Neural progenitor cell (in vitro differentiated cells): Measurements from ENCODE around the gene RBM19. TPM values are rescaled to one million over a fixed set of nuclear protein-coding genes. Genes with fewer than 3 reads are reported as not detected.

ENCODE experiments used
- DNase-seq: peaks from one replicate; pipeline ENCODE4 v3.0.0-alpha.2; 2016; ENCODE audit warnings: low spot score
- H2AFZ ChIP-seq: fragments of 200-600 bp; sonication (generic); replicated peaks from 2 replicates; pipeline ENCODE4 v1.6.1; 2016; ENCODE audit warnings: antibody characterized with exemption
- H3F3A ChIP-seq: fragments of 200-600 bp; sonication (generic); 2 replicates; pipeline ENCODE4 v1.6.1; 2016; ENCODE audit warnings: antibody characterized with exemption, low read depth
- H3K27ac ChIP-seq: fragments of 200-600 bp; sonication (generic); 2 replicates; pipeline ENCODE4 v1.5.1; 2016; ENCODE audit warnings: mild to moderate bottlenecking
- H3K27me3 ChIP-seq: fragments of 200-600 bp; sonication (generic); 2 replicates; pipeline ENCODE4 v1.6.1; 2016; ENCODE audit warnings: mild to moderate bottlenecking, moderate library complexity
- H3K36me3 ChIP-seq: fragments of 200-600 bp; sonication (generic); 2 replicates; pipeline ENCODE4 v1.5.1; 2016
- H3K4me1 ChIP-seq: fragments of 200-600 bp; sonication (generic); 2 replicates; pipeline ENCODE4 v1.6.1; 2016; ENCODE audit warnings: mixed run types
- H3K4me2 ChIP-seq: fragments of 200-600 bp; sonication (generic); 2 replicates; pipeline ENCODE4 v1.6.1; 2016
- H3K4me3 ChIP-seq: fragments of 200-600 bp; sonication (generic); 2 replicates; pipeline ENCODE4 v1.5.1; 2016
- H3K79me2 ChIP-seq: fragments of 200-600 bp; sonication (generic); 2 replicates; pipeline ENCODE4 v1.6.1; 2016; ENCODE audit warnings: low read depth
- H3K9ac ChIP-seq: fragments of 200-600 bp; sonication (generic); 2 replicates; pipeline ENCODE4 v1.6.1; 2016
- H3K9me3 ChIP-seq: fragments of 200-600 bp; sonication (generic); 2 replicates; pipeline ENCODE4 v1.5.1; 2016; ENCODE audit warnings: low read depth
- H4K20me1 ChIP-seq: fragments of 200-600 bp; sonication (generic); 2 replicates; pipeline ENCODE4 v1.6.1; 2016; ENCODE audit warnings: low read depth
- H3K27ac Mint-ChIP-seq: 3 replicates; pipeline ENCODE4 v1.8.0; 2021; ENCODE audit warnings: mixed read lengths
- H3K27me3 Mint-ChIP-seq: 2 replicates; pipeline ENCODE4 v1.8.0; 2022; ENCODE audit warnings: low read depth, mild to moderate bottlenecking, inconsistent platforms, moderate library complexity, mixed read lengths; ENCODE audit not compliant: insufficient read depth
- H3K36me3 Mint-ChIP-seq: 3 replicates; pipeline ENCODE4 v1.8.0; 2021; ENCODE audit warnings: mixed read lengths
- H3K4me1 Mint-ChIP-seq: 3 replicates; pipeline ENCODE4 v1.8.0; 2021; ENCODE audit warnings: mixed read lengths
- H3K4me3 Mint-ChIP-seq: 3 replicates; pipeline ENCODE4 v1.8.0; 2021; ENCODE audit warnings: mild to moderate bottlenecking, moderate library complexity, mixed read lengths
- H3K9me3 Mint-ChIP-seq: 3 replicates; pipeline ENCODE4 v1.8.0; 2020; ENCODE audit warnings: mixed read lengths
- CTCF ChIP-seq: fragments of 200-600 bp; sonication (generic); IDR thresholded peaks from 2 replicates; pipeline ENCODE4 v1.5.1; 2017; ENCODE audit warnings: antibody characterized with exemption, mild to moderate bottlenecking
- EZH2 ChIP-seq: fragments of 200-600 bp; sonication (generic); IDR thresholded peaks from 2 replicates; pipeline ENCODE4 v1.6.1; 2017; ENCODE audit warnings: antibody characterized with exemption, mild to moderate bottlenecking, moderate library complexity
- EZH2phosphoT487 ChIP-seq: fragments of 200-600 bp; sonication (generic); IDR thresholded peaks from 2 replicates; pipeline ENCODE4 v1.6.1; 2017; ENCODE audit warnings: antibody characterized with exemption
- total RNA-seq: library from RNA; depleted of rRNA; stranded (reverse); fragments of >200 nt; gene quantifications from 2 replicates; pipeline ENCODE4 v1.2.3, GENCODE V29; 2015; ENCODE audit warnings: low replicate concordance

RBM19 gene
- total RNA-seq, 1 donor from 2014 or later, result 23.5 TPM

GRCh38 chr12:113934060-113934814, 31.9 kb downstream of the RBM19 start:
- TF ChIP-seq EZH2 (no peak), CTCF (no peak), EZH2phosphoT487 (no peak)
- H3K27ac ChIP-seq, result no peak overlapping the region

GRCh38 chr12:113933201-113933786, 32.8 kb downstream of the RBM19 start:
- peaks cover 45% of the 10 kb centered on the region for H3K4me1 Mint-ChIP-seq
- Histone ChIP-seq H3K36me3 (no peaks in the 10 kb centered on the region), H3K4me3 (no peak overlapping the region), H3K4me1 (peaks cover 55% of the 10 kb centered on the region), H3K27ac (peak overlapping the region; percentile 91), H3K27me3 (no peaks in the 10 kb centered on the region), H3F3A (peaks cover 62% of the 10 kb centered on the region), H3K4me2 (peak overlapping the region; percentile 54), H3K79me2 (no peaks in the 10 kb centered on the region), H3K9ac (no peak overlapping the region), H3K9me3 (no peaks in the 10 kb centered on the region), H2AFZ (no peak overlapping the region), H4K20me1 (no peaks in the 10 kb centered on the region)
- peaks cover 6% of the 10 kb centered on the region for H3K27me3 Mint-ChIP-seq
- DNase-seq, result peak; percentile 77
- TF ChIP-seq EZH2phosphoT487, result no peak
- peak overlapping the region; percentile 80 for H3K4me3 Mint-ChIP-seq
- H3K9me3 Mint-ChIP-seq, result no peaks in the 10 kb centered on the region
- H3K36me3 Mint-ChIP-seq, result peaks cover 10% of the 10 kb centered on the region
- H3K27ac Mint-ChIP-seq, result peak overlapping the region; percentile 100

More at GRCh38 chr12:113934060-113934814, 31.9 kb downstream of the RBM19 start:
- H3K4me1 Mint-ChIP-seq, result peaks cover 37% of the 10 kb centered on the region
- H3K27ac Mint-ChIP-seq, result peak overlapping the region; percentile 81
- Histone ChIP-seq H3K27me3 (no peaks in the 10 kb centered on the region), H3K4me3 (no peak overlapping the region), H3K9me3 (no peaks in the 10 kb centered on the region), H3F3A (peaks cover 55% of the 10 kb centered on the region), H3K36me3 (no peaks in the 10 kb centered on the region), H3K9ac (no peak overlapping the region), H3K4me2 (no peak overlapping the region), H3K79me2 (no peaks in the 10 kb centered on the region), H4K20me1 (no peaks in the 10 kb centered on the region), H3K4me1 (peaks cover 46% of the 10 kb centered on the region), H2AFZ (no peak overlapping the region)
- peaks cover 6% of the 10 kb centered on the region for H3K27me3 Mint-ChIP-seq
- no peaks in the 10 kb centered on the region for H3K9me3 Mint-ChIP-seq
- no peak for DNase-seq
- H3K4me3 Mint-ChIP-seq, result peak overlapping the region; percentile 48
- H3K36me3 Mint-ChIP-seq, result peaks cover 14% of the 10 kb centered on the region

- DNase-seq, result peak; percentile 73
- Histone ChIP-seq H4K20me1 (no peaks in the 10 kb centered on the region), H3K27me3 (no peaks in the 10 kb centered on the region), H3K9me3 (no peaks in the 10 kb centered on the region), H3K9ac (no peak overlapping the region), H3K4me2 (peak overlapping the region; percentile 54), H3K4me1 (peaks cover 55% of the 10 kb centered on the region), H3F3A (peaks cover 62% of the 10 kb centered on the region), H3K4me3 (no peak overlapping the region), H3K79me2 (no peaks in the 10 kb centered on the region), H2AFZ (no peak overlapping the region), H3K36me3 (no peaks in the 10 kb centered on the region), H3K27ac (peak overlapping the region; percentile 91)
- no peak for TF ChIP-seq EZH2phosphoT487
- TF ChIP-seq CTCF, result no peak
- TF ChIP-seq EZH2, result no peak
- Mint-ChIP-seq H3K27me3 (peaks cover 6% of the 10 kb centered on the region), H3K4me3 (peak overlapping the region; percentile 80), H3K27ac (peak overlapping the region; percentile 100), H3K4me1 (peaks cover 45% of the 10 kb centered on the region), H3K36me3 (peaks cover 9% of the 10 kb centered on the region), H3K9me3 (no peaks in the 10 kb centered on the region)
These were observed 33.5 kb downstream of the RBM19 start for GRCh38 chr12:113932381-113933196.
